ENCODE measurements around the gene VWA8.
A peak's percentile ranks its signal among the peaks of the same experiment; 100 is the strongest.
"Not testable (repeated sequence)": the region's sequence is repeated elsewhere in the genome, so short reads cannot be mapped to it uniquely, and the experiment has no call there.

VWA8 gene

GRCh38 chr13:41751277-41751676, 209.6 kb downstream of the VWA8 start:
- TF ChIP-seq, protein P1, sequence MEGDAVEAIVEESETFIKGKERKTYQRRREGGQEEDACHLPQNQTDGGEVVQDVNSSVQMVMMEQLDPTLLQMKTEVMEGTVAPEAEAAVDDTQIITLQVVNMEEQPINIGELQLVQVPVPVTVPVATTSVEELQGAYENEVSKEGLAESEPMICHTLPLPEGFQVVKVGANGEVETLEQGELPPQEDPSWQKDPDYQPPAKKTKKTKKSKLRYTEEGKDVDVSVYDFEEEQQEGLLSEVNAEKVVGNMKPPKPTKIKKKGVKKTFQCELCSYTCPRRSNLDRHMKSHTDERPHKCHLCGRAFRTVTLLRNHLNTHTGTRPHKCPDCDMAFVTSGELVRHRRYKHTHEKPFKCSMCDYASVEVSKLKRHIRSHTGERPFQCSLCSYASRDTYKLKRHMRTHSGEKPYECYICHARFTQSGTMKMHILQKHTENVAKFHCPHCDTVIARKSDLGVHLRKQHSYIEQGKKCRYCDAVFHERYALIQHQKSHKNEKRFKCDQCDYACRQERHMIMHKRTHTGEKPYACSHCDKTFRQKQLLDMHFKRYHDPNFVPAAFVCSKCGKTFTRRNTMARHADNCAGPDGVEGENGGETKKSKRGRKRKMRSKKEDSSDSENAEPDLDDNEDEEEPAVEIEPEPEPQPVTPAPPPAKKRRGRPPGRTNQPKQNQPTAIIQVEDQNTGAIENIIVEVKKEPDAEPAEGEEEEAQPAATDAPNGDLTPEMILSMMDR (IDR thresholded peaks at IDR 0.05; ENCODE audit: low read depth, low read length, missing control alignments), result no peak
- DNase-seq (ENCODE audit: extremely low read depth, low read depth), result no peak
- no peak overlapping the region for H3K4me3 ChIP-seq (replicated peaks; ENCODE audit: low read depth, low read length)

- TF ChIP-seq, protein P1 (IDR thresholded peaks at IDR 0.05; ENCODE audit: low read depth, low read length, missing control alignments), result no peak
- DNase-seq (ENCODE audit: extremely low read depth, low read depth), result peak; percentile 17
Measured at GRCh38 chr13:41746259-41746658, 214.7 kb downstream of the VWA8 start.

GRCh38 chr13:41745496-41745895, 215.4 kb downstream of the VWA8 start:
- not testable (repeated sequence) for H3K4me3 ChIP-seq (replicated peaks; ENCODE audit: low read depth, low read length); DNase-seq (ENCODE audit: extremely low read depth, low read depth)

More at GRCh38 chr13:41746259-41746658, 214.7 kb downstream of the VWA8 start:
- no peak overlapping the region for H3K4me3 ChIP-seq (replicated peaks; ENCODE audit: low read depth, low read length)

DNA sequence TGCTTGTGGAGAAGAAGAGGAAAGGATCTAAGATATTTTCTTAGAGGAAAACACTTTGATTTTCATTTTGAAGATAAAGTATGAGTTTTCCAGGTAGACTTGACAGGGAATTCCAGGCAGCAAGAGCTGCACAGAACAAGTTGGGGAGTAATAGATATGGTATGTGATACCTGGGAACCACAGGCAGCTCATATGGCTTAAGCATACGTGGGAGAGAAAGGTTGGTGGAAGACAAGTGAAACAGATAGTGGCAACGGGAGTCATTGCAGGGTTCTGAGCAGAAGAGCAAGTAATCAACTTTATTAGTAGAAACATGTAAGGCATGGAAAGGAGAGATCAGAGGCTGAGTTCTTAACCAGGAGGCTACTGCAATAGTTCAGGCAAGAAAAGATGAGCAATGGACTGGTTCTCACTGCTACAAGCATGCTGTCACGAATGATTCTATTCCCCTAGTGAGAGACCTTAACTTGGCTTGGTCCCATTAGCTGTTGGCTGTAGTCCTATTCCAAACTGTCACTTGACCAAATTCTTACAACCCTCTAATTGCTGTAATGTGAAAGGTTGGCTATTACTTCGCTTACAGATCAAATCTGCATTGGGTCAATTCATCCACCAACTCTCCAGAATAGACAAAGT, 217.9 kb downstream of the VWA8 start:
- TF ChIP-seq, protein P1 (IDR thresholded peaks at IDR 0.05; ENCODE audit: low read depth, low read length, missing control alignments), result no peak
- DNase-seq (ENCODE audit: extremely low read depth, low read depth), result no peak

GRCh38 chr13:41740479-41740878, 220.4 kb downstream of the VWA8 start:
- TF ChIP-seq, protein P1 (IDR thresholded peaks at IDR 0.05; ENCODE audit: low read depth, low read length, missing control alignments), result no peak
- no peak for DNase-seq (ENCODE audit: extremely low read depth, low read depth)
- no peak overlapping the region for H3K4me3 ChIP-seq (replicated peaks; ENCODE audit: low read depth, low read length)

More for the DNA sequence above, 217.9 kb downstream of the VWA8 start:
- H3K4me3 ChIP-seq (replicated peaks; ENCODE audit: low read depth, low read length), result no peak overlapping the region

GRCh38 chr13:41722684-41723535, 238.0 kb downstream of the VWA8 start:
- no peak overlapping the region for H3K4me3 ChIP-seq (replicated peaks; ENCODE audit: low read depth, low read length)
- no peak for DNase-seq (ENCODE audit: extremely low read depth, low read depth)
- TF ChIP-seq, protein P1 (IDR thresholded peaks at IDR 0.05; ENCODE audit: low read depth, low read length, missing control alignments), result no peak

DNA sequence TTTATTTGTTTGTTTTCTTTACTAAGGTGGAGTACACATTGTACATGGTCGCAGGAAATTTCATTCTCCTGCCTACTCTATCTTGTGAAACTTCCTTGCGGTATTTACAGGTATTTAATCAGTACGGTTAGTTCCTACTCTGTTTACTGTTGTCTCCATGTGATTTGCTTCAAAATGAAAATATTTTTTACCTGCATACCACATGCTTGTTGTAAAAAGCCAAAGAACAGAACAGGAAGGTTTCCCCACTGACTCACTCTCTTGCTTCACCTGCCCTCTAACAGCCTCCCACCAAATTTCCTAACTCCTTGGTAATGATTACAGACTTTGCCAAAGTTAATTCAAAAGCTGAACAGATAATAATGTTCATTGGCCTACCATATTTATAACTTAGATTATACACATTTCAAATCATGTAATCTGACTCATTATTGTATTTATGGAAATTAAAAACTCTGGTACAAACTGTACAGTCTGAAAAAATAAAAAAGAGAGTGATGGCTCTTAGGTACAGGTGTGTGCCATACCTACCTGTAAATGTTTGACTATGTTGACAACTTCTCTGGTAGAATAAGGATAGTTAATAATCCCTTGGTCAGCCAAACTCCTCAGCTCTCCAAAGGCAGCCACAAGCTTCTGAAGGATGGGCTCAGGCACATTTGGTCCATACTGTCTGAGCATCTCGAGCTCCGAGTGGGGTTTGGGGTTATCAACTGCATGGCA, 239.9 kb downstream of the VWA8 start:
- TF ChIP-seq, protein P1 (IDR thresholded peaks at IDR 0.05; ENCODE audit: low read depth, low read length, missing control alignments), result no peak
- DNase-seq (ENCODE audit: extremely low read depth, low read depth), result no peak
- H3K4me3 ChIP-seq (replicated peaks; ENCODE audit: low read depth, low read length), result no peak overlapping the region

Data from HFF-Myc (cell line).